Measurements from ENCODE around the gene GCC2.

The GCC2 gene

DNA sequence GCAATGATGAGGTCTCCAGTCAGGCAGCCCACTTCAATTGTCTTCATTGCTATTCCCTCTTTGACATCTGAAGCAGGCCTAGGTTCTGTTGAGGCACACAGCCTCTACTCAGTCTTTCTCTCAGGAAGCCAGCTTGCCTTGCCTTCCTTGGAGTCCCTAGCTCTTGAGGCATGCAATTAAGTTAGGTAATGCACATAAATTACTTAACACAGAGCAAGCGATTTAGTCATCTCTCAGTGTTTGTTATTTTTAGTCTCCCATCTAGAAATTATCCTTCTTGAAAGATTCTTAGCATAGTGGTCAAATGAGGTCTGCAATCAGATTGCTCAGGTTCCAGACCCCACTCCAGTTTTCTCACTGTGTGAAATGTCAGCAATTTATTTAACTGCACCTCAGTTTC is 39.2 kb upstream of the GCC2 start:
- H3F3A ChIP-seq (ENCODE audit: low read depth): no peaks in the 10 kb centered on the region
- no peaks in the 10 kb centered on the region for H3K79me2 ChIP-seq (ENCODE audit: insufficient read depth, low read length)

DNA sequence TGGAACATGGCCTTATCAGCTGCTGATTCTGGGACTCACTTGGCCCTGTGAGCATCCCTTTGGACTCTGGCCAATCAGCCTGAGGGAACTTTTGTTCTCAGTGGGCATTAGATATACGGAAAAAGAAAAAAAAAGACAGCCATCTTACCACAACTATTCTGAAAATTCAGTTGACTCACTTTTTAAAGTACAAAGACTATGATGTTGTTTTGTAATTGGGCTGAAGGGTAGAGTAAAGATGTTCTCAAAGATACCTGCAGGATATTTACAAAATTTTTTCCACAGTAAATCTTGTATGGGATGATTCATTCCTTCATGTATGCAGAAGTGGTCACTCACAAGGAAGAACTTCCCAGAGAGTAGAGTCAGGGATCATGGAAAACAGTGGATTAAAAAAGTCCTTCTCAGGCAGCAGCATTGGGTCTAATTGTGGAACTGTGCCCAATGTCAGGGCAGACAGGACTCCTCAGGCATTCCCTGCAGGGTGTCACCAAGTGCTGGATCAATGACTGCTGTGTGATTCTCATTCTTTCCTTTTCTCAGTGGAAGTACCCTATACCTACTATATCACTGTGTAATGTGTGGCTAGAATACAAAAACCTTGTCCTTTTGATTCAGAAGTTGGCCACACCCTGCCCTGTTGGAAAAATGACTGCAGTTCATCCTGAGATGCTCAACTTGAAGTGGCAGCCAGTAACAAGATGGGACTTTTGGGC is 35.9 kb upstream of the GCC2 start:
- no peaks in the 10 kb centered on the region for H3K36me3 ChIP-seq (ENCODE audit: insufficient read depth, low read length)
- TF ChIP-seq EZH2phosphoT487 (IDR thresholded peaks at IDR 0.05; ENCODE audit: borderline replicate concordance): no peak
- TF ChIP-seq, protein P1, sequence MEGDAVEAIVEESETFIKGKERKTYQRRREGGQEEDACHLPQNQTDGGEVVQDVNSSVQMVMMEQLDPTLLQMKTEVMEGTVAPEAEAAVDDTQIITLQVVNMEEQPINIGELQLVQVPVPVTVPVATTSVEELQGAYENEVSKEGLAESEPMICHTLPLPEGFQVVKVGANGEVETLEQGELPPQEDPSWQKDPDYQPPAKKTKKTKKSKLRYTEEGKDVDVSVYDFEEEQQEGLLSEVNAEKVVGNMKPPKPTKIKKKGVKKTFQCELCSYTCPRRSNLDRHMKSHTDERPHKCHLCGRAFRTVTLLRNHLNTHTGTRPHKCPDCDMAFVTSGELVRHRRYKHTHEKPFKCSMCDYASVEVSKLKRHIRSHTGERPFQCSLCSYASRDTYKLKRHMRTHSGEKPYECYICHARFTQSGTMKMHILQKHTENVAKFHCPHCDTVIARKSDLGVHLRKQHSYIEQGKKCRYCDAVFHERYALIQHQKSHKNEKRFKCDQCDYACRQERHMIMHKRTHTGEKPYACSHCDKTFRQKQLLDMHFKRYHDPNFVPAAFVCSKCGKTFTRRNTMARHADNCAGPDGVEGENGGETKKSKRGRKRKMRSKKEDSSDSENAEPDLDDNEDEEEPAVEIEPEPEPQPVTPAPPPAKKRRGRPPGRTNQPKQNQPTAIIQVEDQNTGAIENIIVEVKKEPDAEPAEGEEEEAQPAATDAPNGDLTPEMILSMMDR (conservative IDR thresholded peaks at IDR 0.05; ENCODE audit: low read length): no peak
- no peak overlapping the region for H3K4me3 ChIP-seq (ENCODE audit: low read length, poor library complexity, severe bottlenecking)
- no peaks in the 10 kb centered on the region for H3K9me3 ChIP-seq (ENCODE audit: insufficient read depth, low read depth, low read length)
- no peak overlapping the region for H3K4me2 ChIP-seq (ENCODE audit: low read depth, low read length, poor library complexity, severe bottlenecking)
- no peaks in the 10 kb centered on the region for H3K79me2 ChIP-seq (ENCODE audit: insufficient read depth, low read length)
- no peak overlapping the region for H3K9ac ChIP-seq (ENCODE audit: low read depth, low read length, poor library complexity, severe bottlenecking)
- H3K4me1 ChIP-seq (ENCODE audit: insufficient read depth, low read length, poor library complexity, severe bottlenecking): no peaks in the 10 kb centered on the region
- H3K9me2 ChIP-seq (replicated peaks; ENCODE audit: low read depth, low read length): no peaks in the 10 kb centered on the region
- no peak overlapping the region for H2AFZ ChIP-seq (ENCODE audit: low read length)
- H4K20me1 ChIP-seq (ENCODE audit: insufficient read depth, low read length, poor library complexity, severe bottlenecking): no peaks in the 10 kb centered on the region
- no peaks in the 10 kb centered on the region for H3K27me3 ChIP-seq (ENCODE audit: insufficient read depth, low read length, poor library complexity, severe bottlenecking)
- H3F3A ChIP-seq (ENCODE audit: low read depth): no peaks in the 10 kb centered on the region

More for the DNA sequence above, 39.2 kb upstream of the GCC2 start:
- Histone ChIP-seq H3K9me3 (ENCODE audit: insufficient read depth, low read depth, low read length) (no peaks in the 10 kb centered on the region), H2AFZ (ENCODE audit: low read length) (no peak overlapping the region), H3K4me1 (ENCODE audit: insufficient read depth, low read length, poor library complexity, severe bottlenecking) (no peaks in the 10 kb centered on the region), H3K27me3 (ENCODE audit: insufficient read depth, low read length, poor library complexity, severe bottlenecking) (no peaks in the 10 kb centered on the region), H3K9ac (ENCODE audit: low read depth, low read length, poor library complexity, severe bottlenecking) (no peak overlapping the region), H3K9me2 (replicated peaks; ENCODE audit: low read depth, low read length) (no peaks in the 10 kb centered on the region), H4K20me1 (ENCODE audit: insufficient read depth, low read length, poor library complexity, severe bottlenecking) (no peaks in the 10 kb centered on the region), H3K4me3 (ENCODE audit: low read length, poor library complexity, severe bottlenecking) (no peak overlapping the region), H3K36me3 (ENCODE audit: insufficient read depth, low read length) (no peaks in the 10 kb centered on the region), H3K4me2 (ENCODE audit: low read depth, low read length, poor library complexity, severe bottlenecking) (no peak overlapping the region)
- TF ChIP-seq EZH2phosphoT487 (IDR thresholded peaks at IDR 0.05; ENCODE audit: borderline replicate concordance): no peak
- TF ChIP-seq, protein P1 (conservative IDR thresholded peaks at IDR 0.05; ENCODE audit: low read length): no peak

DNA sequence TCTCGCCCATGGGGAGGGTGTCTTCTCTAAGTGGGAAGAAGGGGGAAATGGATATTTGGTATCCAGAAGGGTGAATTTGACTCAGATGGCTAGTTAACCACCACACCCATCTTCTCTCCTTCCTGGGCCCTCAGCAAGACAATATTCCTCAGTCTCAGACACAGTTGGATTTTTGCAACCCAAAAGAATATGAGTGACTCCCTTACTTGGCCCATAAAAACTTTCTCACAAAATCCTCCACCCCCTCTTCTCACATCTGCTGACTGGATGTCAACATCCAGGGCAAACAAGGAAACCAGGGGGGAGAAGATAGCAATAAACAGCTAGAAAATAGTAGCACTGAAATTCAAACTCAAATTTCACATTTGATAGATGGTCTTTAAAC is 35.3 kb upstream of the GCC2 start:
- Histone ChIP-seq H3K27me3 (ENCODE audit: insufficient read depth, low read length, poor library complexity, severe bottlenecking) (no peaks in the 10 kb centered on the region), H3K79me2 (ENCODE audit: insufficient read depth, low read length) (no peaks in the 10 kb centered on the region), H3K9ac (ENCODE audit: low read depth, low read length, poor library complexity, severe bottlenecking) (no peak overlapping the region), H3K36me3 (ENCODE audit: insufficient read depth, low read length) (no peaks in the 10 kb centered on the region), H3F3A (ENCODE audit: low read depth) (no peaks in the 10 kb centered on the region), H4K20me1 (ENCODE audit: insufficient read depth, low read length, poor library complexity, severe bottlenecking) (no peaks in the 10 kb centered on the region), H2AFZ (ENCODE audit: low read length) (no peak overlapping the region), H3K4me2 (ENCODE audit: low read depth, low read length, poor library complexity, severe bottlenecking) (no peak overlapping the region), H3K4me1 (ENCODE audit: insufficient read depth, low read length, poor library complexity, severe bottlenecking) (no peaks in the 10 kb centered on the region), H3K4me3 (ENCODE audit: low read length, poor library complexity, severe bottlenecking) (no peak overlapping the region), H3K9me3 (ENCODE audit: insufficient read depth, low read depth, low read length) (no peaks in the 10 kb centered on the region), H3K9me2 (replicated peaks; ENCODE audit: low read depth, low read length) (no peaks in the 10 kb centered on the region)
- TF ChIP-seq, protein P1 (conservative IDR thresholded peaks at IDR 0.05; ENCODE audit: low read length): no peak
- TF ChIP-seq EZH2phosphoT487 (IDR thresholded peaks at IDR 0.05; ENCODE audit: borderline replicate concordance): no peak

All from Loucy (cell line).